ENCODE results near the gene LYRM4. TPM values are rescaled to one million over a fixed set of nuclear protein-coding genes. Genes with fewer than 3 reads are reported as not detected.

Gene LYRM4
- total and polyA plus RNA-seq, 2 donors (not counting 1 experiment from before 2014, with no cell fraction given), result 14.5 to 31.9 TPM

DNA sequence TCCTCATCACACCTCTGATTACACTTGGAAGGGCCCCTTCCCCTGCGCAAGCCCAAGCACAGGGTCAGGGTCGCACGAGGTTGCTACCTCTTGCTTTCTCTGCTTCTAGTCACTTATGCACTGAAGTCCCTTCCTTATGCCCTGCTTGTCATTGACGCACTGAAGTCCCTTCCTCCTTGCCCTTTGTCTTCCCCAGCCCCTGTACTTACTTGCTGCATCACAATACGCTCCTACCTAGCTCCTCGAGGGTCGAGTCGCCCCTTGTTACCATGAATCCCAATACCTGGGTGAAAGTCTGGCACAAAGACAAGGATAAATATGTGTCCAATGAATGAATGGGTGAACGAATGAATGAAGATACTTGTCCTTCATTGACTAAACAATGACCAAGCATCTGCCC is 75.9 kb downstream of the LYRM4 start:
- H2AFZ ChIP-seq (ENCODE audit: low read length), result no peak overlapping the region
- no peaks in the 10 kb centered on the region for H3K79me2 ChIP-seq (ENCODE audit: control insufficient read depth, insufficient read depth, low read length)
- no peaks in the 10 kb centered on the region for H3K4me1 ChIP-seq (ENCODE audit: control insufficient read depth, extremely low read depth, insufficient read depth, low read length)
- peaks cover 2% of the 10 kb centered on the region for H4K20me1 ChIP-seq (ENCODE audit: control insufficient read depth, extremely low read depth, insufficient read depth, low read length)
- DNase-seq (ENCODE audit: low read depth in 2 of 2), result no peak
- no peak overlapping the region for H3K27ac ChIP-seq (ENCODE audit: insufficient read depth, low read length)
- no peak overlapping the region for H3K9ac ChIP-seq (ENCODE audit: insufficient read depth, low read length)
- H3K36me3 ChIP-seq (ENCODE audit: control insufficient read depth, insufficient read depth, low read length), result no peaks in the 10 kb centered on the region
- H3K9me3 ChIP-seq (ENCODE audit: control insufficient read depth, insufficient read depth, low read depth, low read length), result no peaks in the 10 kb centered on the region
- no peak overlapping the region for H3K4me3 ChIP-seq (replicated peaks in 1 of 4; ENCODE audit: control extremely low read depth in 1 of 4, insufficient read depth in 1 of 4, low read depth in 3 of 4, low read length in 4 of 4)
- TF ChIP-seq, protein P1, sequence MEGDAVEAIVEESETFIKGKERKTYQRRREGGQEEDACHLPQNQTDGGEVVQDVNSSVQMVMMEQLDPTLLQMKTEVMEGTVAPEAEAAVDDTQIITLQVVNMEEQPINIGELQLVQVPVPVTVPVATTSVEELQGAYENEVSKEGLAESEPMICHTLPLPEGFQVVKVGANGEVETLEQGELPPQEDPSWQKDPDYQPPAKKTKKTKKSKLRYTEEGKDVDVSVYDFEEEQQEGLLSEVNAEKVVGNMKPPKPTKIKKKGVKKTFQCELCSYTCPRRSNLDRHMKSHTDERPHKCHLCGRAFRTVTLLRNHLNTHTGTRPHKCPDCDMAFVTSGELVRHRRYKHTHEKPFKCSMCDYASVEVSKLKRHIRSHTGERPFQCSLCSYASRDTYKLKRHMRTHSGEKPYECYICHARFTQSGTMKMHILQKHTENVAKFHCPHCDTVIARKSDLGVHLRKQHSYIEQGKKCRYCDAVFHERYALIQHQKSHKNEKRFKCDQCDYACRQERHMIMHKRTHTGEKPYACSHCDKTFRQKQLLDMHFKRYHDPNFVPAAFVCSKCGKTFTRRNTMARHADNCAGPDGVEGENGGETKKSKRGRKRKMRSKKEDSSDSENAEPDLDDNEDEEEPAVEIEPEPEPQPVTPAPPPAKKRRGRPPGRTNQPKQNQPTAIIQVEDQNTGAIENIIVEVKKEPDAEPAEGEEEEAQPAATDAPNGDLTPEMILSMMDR (conservative IDR thresholded peaks at IDR 0.05 in 1 of 2, IDR thresholded peaks at IDR 0.05 in 1 of 2; ENCODE audit: low read depth in 1 of 2, low read length in 2 of 2), result no peak
- TF ChIP-seq EZH2 (IDR thresholded peaks at IDR 0.05; ENCODE audit: low read length, missing control alignments), result no peak
- no peaks in the 10 kb centered on the region for H3K27me3 ChIP-seq (ENCODE audit: control insufficient read depth, insufficient read depth, low read length)
- H3K4me2 ChIP-seq (ENCODE audit: extremely low read depth, insufficient read depth, low read length), result no peak overlapping the region

DNA sequence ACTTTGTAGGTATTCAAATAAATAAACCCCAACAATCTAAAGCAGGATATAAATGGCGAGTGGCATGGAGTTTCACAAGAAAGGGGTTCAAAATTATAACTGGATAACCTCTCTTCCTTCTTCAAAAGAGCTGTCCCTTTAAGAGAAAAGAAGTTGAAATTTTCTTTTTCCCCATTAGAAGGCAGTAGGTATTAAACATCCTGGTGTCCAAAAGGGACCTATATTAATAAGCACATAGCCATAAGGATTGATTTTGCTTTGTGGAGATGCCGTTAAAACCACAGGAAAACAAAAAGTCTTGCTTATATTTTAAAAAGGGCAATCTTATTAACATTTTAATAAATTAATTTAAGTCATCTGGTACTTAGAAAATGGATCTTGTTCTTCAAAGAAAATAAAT is 76.5 kb downstream of the LYRM4 start:
- no peak overlapping the region for H3K4me3 ChIP-seq (replicated peaks in 1 of 4; ENCODE audit: control extremely low read depth in 1 of 4, insufficient read depth in 1 of 4, low read depth in 3 of 4, low read length in 4 of 4)
- H3K4me1 ChIP-seq (ENCODE audit: control insufficient read depth, extremely low read depth, insufficient read depth, low read length), result no peaks in the 10 kb centered on the region
- no peak overlapping the region for H2AFZ ChIP-seq (ENCODE audit: low read length)
- H3K9ac ChIP-seq (ENCODE audit: insufficient read depth, low read length), result no peak overlapping the region
- H3K36me3 ChIP-seq (ENCODE audit: control insufficient read depth, insufficient read depth, low read length), result no peaks in the 10 kb centered on the region
- DNase-seq (ENCODE audit: low read depth in 2 of 2), result no peak
- no peak overlapping the region for H3K27ac ChIP-seq (ENCODE audit: insufficient read depth, low read length)
- peaks cover 2% of the 10 kb centered on the region for H4K20me1 ChIP-seq (ENCODE audit: control insufficient read depth, extremely low read depth, insufficient read depth, low read length)
- no peaks in the 10 kb centered on the region for H3K27me3 ChIP-seq (ENCODE audit: control insufficient read depth, insufficient read depth, low read length)
- TF ChIP-seq, protein P1 (conservative IDR thresholded peaks at IDR 0.05 in 1 of 2, IDR thresholded peaks at IDR 0.05 in 1 of 2; ENCODE audit: low read depth in 1 of 2, low read length in 2 of 2), result no peak
- no peak for TF ChIP-seq EZH2 (IDR thresholded peaks at IDR 0.05; ENCODE audit: low read length, missing control alignments)
- no peaks in the 10 kb centered on the region for H3K9me3 ChIP-seq (ENCODE audit: control insufficient read depth, insufficient read depth, low read depth, low read length)
- H3K79me2 ChIP-seq (ENCODE audit: control insufficient read depth, insufficient read depth, low read length), result no peaks in the 10 kb centered on the region
- no peak overlapping the region for H3K4me2 ChIP-seq (ENCODE audit: extremely low read depth, insufficient read depth, low read length)

DNA sequence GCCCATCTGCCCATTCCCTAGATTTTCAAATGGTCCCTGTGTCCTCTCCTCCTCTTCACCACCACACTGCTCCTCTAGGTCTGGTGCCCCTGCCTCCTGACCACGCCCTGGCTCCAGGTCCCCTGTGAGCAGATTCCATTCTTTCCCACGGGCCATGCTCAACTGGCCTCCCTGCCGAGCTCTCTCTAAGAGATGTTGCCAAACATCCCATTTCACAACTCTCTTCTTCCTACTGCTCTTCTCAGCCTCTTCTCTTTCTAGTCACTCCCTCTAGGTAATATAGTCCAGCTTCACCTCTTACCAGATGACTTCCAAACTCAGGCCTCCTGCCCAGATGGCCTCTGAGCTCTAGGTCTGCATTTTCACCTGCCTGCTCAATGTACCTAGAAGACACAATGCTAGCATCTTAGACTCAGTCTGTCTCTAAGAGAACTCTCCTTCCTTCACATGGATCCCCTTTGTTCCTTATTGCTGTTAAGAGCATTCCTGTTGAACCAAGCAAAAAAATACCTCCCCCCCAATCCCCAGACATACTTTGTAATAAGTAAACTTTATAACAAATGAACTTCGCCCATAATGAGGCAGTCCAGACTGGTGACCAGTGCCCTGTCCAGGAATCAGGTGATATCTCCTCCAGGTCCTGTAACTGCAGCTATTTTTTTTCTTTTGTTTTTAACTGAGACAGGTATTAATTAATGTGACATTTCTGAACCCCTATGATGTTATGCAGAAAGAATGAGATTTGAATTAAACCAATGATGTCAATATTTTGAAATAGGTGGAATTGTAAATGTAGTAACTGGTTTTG is 79.0 kb downstream of the LYRM4 start:
- Histone ChIP-seq H4K20me1 (ENCODE audit: control insufficient read depth, extremely low read depth, insufficient read depth, low read length) (peaks cover 2% of the 10 kb centered on the region), H3K4me1 (ENCODE audit: control insufficient read depth, extremely low read depth, insufficient read depth, low read length) (no peaks in the 10 kb centered on the region), H3K36me3 (ENCODE audit: control insufficient read depth, insufficient read depth, low read length) (no peaks in the 10 kb centered on the region), H3K79me2 (ENCODE audit: control insufficient read depth, insufficient read depth, low read length) (no peaks in the 10 kb centered on the region), H3K27me3 (ENCODE audit: control insufficient read depth, insufficient read depth, low read length) (no peaks in the 10 kb centered on the region), H3K27ac (ENCODE audit: insufficient read depth, low read length) (no peak overlapping the region), H3K9me3 (ENCODE audit: control insufficient read depth, insufficient read depth, low read depth, low read length) (no peaks in the 10 kb centered on the region), H3K4me2 (ENCODE audit: extremely low read depth, insufficient read depth, low read length) (no peak overlapping the region), H3K9ac (ENCODE audit: insufficient read depth, low read length) (no peak overlapping the region), H2AFZ (ENCODE audit: low read length) (no peak overlapping the region), H3K4me3 (replicated peaks in 1 of 4; ENCODE audit: control extremely low read depth in 1 of 4, insufficient read depth in 1 of 4, low read depth in 3 of 4, low read length in 4 of 4) (no peak overlapping the region)
- no peak for DNase-seq (ENCODE audit: low read depth in 2 of 2)
- no peak for TF ChIP-seq EZH2 (IDR thresholded peaks at IDR 0.05; ENCODE audit: low read length, missing control alignments)
- TF ChIP-seq, protein P1 (conservative IDR thresholded peaks at IDR 0.05 in 1 of 2, IDR thresholded peaks at IDR 0.05 in 1 of 2; ENCODE audit: low read depth in 1 of 2, low read length in 2 of 2), result no peak
